HL-60/S4 (cell line): Measurements from ENCODE around the gene ANHX.

Source experiments
- in situ Hi-C: fragments of 300-500 bp; cut with MboI; formaldehyde crosslinking; loops from 2 replicates; pipeline ENCODE4 v1.14.3; 2022; ENCODE audit warnings: low sequenced_read_pairs

ANHX gene

GRCh38 chr12:133203344-133204263, 32.1 kb downstream of the ANHX start:
- in situ Hi-C loops = no loop called here

GRCh38 chr12:133202493-133203343, 33.0 kb downstream of the ANHX start:
- in situ Hi-C loops = no loop called here

GRCh38 chr12:133201888-133202287, 33.8 kb downstream of the ANHX start:
- in situ Hi-C loops = no loop called here

- in situ Hi-C loops = no loop called here
Measured at GRCh38 chr12:133192847-133193246, 42.8 kb downstream of the ANHX start.

- in situ Hi-C loops = no loop called here
Measured at GRCh38 chr12:133190176-133190575, 45.5 kb downstream of the ANHX start.

GRCh38 chr12:133181238-133181959, 54.3 kb downstream of the ANHX start, which contains the start of gene ZNF268:
Gene ZNF268, plus strand, starts transcription at chr12:133181495. Its CDS starts 503 bp downstream, at chr12:133181998.
- in situ Hi-C loops = no loop called here

- in situ Hi-C loops = no loop called here
Measured at GRCh38 chr12:133180669-133181068, 55.0 kb downstream of the ANHX start.

- in situ Hi-C loops = no loop called here
Measured at GRCh38 chr12:133174901-133175300, 60.8 kb downstream of the ANHX start.

- in situ Hi-C loops = no loop called here
Measured at GRCh38 chr12:133172491-133172890, 63.2 kb downstream of the ANHX start.
